ENCODE results near the gene BCR.

Gene BCR

GRCh38 chr22:23234409-23235161 lies 54.3 kb downstream of the BCR start:
- TF ChIP-seq CTCF (IDR thresholded peaks at IDR 0.05; ENCODE audit: low read depth, low read length) = no peak
- DNase-seq = no peak
- H3K36me3 ChIP-seq = no peaks in the 10 kb centered on the region
- no peaks in the 10 kb centered on the region for H3K4me1 ChIP-seq
- H3K27me3 ChIP-seq = no peaks in the 10 kb centered on the region
- no peak overlapping the region for H3K4me3 ChIP-seq (ENCODE audit: low read depth, low read length)
- no peaks in the 10 kb centered on the region for H3K9me3 ChIP-seq

DNA sequence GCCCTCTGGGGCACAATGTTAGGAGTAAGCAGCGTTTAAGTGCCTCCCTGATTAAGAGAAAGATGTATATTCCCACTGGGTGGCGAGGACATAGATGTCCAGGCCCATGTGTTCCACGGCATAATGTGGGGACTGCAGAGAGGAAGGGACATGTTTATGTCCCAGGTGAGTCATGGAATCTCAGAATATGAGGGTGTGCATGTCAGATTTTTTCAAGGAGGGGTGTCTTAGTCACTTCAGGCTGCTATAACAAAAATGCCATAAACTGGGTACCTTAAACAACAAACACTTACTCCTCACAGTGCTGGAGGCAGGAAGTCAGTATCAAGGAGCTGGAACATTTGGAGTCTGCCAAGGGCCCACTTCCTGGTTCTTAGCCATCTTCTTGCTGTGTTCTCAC lies 55.1 kb downstream of the BCR start:
- Histone ChIP-seq H3K9me3 (no peaks in the 10 kb centered on the region), H3K4me1 (no peaks in the 10 kb centered on the region), H3K27me3 (no peaks in the 10 kb centered on the region), H3K36me3 (no peaks in the 10 kb centered on the region), H3K4me3 (ENCODE audit: low read depth, low read length) (no peak overlapping the region)
- no peak for TF ChIP-seq CTCF (IDR thresholded peaks at IDR 0.05; ENCODE audit: low read depth, low read length)
- DNase-seq = no peak

- H3K4me3 ChIP-seq (ENCODE audit: low read depth, low read length) = no peak overlapping the region
- DNase-seq = no peak
- no peaks in the 10 kb centered on the region for H3K4me1 ChIP-seq
- no peaks in the 10 kb centered on the region for H3K27me3 ChIP-seq
- TF ChIP-seq CTCF (IDR thresholded peaks at IDR 0.05; ENCODE audit: low read depth, low read length) = no peak
- no peaks in the 10 kb centered on the region for H3K9me3 ChIP-seq
- no peaks in the 10 kb centered on the region for H3K36me3 ChIP-seq
Observed at GRCh38 chr22:23236026-23236425, 55.7 kb downstream of the BCR start.

- H3K36me3 ChIP-seq = no peaks in the 10 kb centered on the region
- H3K9me3 ChIP-seq = no peaks in the 10 kb centered on the region
- no peak for DNase-seq
- no peaks in the 10 kb centered on the region for H3K4me1 ChIP-seq
- H3K27me3 ChIP-seq = no peaks in the 10 kb centered on the region
- H3K4me3 ChIP-seq (ENCODE audit: low read depth, low read length) = no peak overlapping the region
- no peak for TF ChIP-seq CTCF (IDR thresholded peaks at IDR 0.05; ENCODE audit: low read depth, low read length)
Observed at GRCh38 chr22:23236440-23237184, 56.3 kb downstream of the BCR start.

DNA sequence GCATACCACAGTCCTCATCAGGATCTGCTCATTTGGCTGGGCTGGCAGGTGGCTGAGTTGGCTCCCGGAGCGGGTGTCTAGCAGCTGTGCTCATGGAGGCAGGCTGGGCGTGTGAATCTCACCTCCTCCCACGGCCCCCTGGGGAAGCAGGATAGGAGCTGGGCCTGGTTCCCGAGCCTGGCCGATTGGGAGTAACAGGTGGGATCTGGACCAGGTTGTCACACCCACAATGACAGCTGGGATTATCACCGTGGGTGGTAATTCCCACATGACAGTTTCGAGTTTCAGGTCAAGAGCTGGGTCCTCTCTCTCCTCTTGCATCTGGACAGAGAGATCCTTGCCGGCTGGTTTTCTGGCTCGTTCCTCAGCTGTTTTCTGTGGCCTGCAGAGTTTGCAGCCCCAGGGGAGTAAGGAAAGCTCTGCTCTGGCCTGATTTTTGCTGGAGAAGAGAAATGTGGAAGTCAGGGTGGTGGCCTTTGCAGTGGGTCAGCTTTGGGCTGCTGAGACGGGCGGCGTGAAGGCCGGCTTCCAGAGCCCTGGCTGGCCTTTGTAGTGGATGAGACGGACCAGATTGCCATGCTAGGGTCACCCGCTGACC lies 57.0 kb downstream of the BCR start:
- peak; percentile 50 for DNase-seq
- no peaks in the 10 kb centered on the region for H3K36me3 ChIP-seq
- H3K4me1 ChIP-seq = no peaks in the 10 kb centered on the region
- no peak for TF ChIP-seq CTCF (IDR thresholded peaks at IDR 0.05; ENCODE audit: low read depth, low read length)
- no peak overlapping the region for H3K4me3 ChIP-seq (ENCODE audit: low read depth, low read length)
- no peaks in the 10 kb centered on the region for H3K9me3 ChIP-seq
- H3K27me3 ChIP-seq = no peaks in the 10 kb centered on the region

- no peak for TF ChIP-seq CTCF (IDR thresholded peaks at IDR 0.05; ENCODE audit: low read depth, low read length)
- no peaks in the 10 kb centered on the region for H3K27me3 ChIP-seq
- no peaks in the 10 kb centered on the region for H3K9me3 ChIP-seq
- H3K4me3 ChIP-seq (ENCODE audit: low read depth, low read length) = no peak overlapping the region
- peaks cover 4% of the 10 kb centered on the region for H3K4me1 ChIP-seq
- no peak for DNase-seq
- no peaks in the 10 kb centered on the region for H3K36me3 ChIP-seq
Observed at GRCh38 chr22:23237841-23238240, 57.5 kb downstream of the BCR start.

Data from BE2C (cell line).